Activated naive CD4-positive, alpha-beta T cell treated with anti-CD3 and anti-CD28 coated beads for 36 hours (primary cell): ENCODE data around the gene NYAP1. TPM values are rescaled to one million over a fixed set of nuclear protein-coding genes. Genes with fewer than 3 reads are reported as not detected.

ENCODE experiments used
- CTCF ChIA-PET: fragments of 350-600 bp; sonication (Branson Sonifier 250); formaldehyde crosslinking; loops from one replicate; lab custom pipeline; 2021; ENCODE audit warnings: antibody characterized with exemption; lab: Charles Lee
- DNase-seq: peaks from one replicate; pipeline ENCODE4 v3.0.0-alpha.2; 2020
- H3K27ac Mint-ChIP-seq: one replicate; pipeline ENCODE4 v1.8.0; 2021; ENCODE audit warnings: mild to moderate bottlenecking, mixed read lengths
- H3K27me3 Mint-ChIP-seq: one replicate; pipeline ENCODE4 v1.8.0; 2021; ENCODE audit warnings: low read depth, mixed read lengths
- H3K36me3 Mint-ChIP-seq: one replicate; pipeline ENCODE4 v1.8.0; 2021; ENCODE audit warnings: low read depth, mixed read lengths
- H3K4me1 Mint-ChIP-seq: one replicate; pipeline ENCODE4 v1.8.0; 2021; ENCODE audit warnings: low read depth, mixed read lengths
- H3K4me3 Mint-ChIP-seq: one replicate; pipeline ENCODE4 v1.8.0; 2021; ENCODE audit warnings: mild to moderate bottlenecking, moderate library complexity, mixed read lengths
- H3K9me3 Mint-ChIP-seq: one replicate; pipeline ENCODE4 v1.8.0; 2021; ENCODE audit warnings: mixed read lengths
- intact Hi-C: fragments of 100-400 bp; cut with micrococcal nuclease; formaldehyde crosslinking; loops from one replicate; pipeline ENCODE4 v1.15.1; 2023
- total RNA-seq, 2 experiments: library from RNA; stranded (reverse); gene quantifications; one replicate each; pipeline ENCODE4 v1.2.3, GENCODE V29; 2021

NYAP1 gene
- total RNA-seq, 2 experiments from 2014 or later: 0.17 to 0.30 TPM

GRCh38 chr7:100476903-100477870 is 6.5 kb upstream of the NYAP1 start:
- Mint-ChIP-seq H3K27ac (peak overlapping the region; percentile 62), H3K36me3 (peaks cover 12% of the 10 kb centered on the region), H3K9me3 (no peaks in the 10 kb centered on the region), H3K27me3 (no peaks in the 10 kb centered on the region), H3K4me1 (peaks cover 50% of the 10 kb centered on the region), H3K4me3 (peak overlapping the region; percentile 98)
- peak; percentile 78 for DNase-seq
- CTCF ChIA-PET: interaction anchor here (0.7 to 2.1 kb wide), 6 partner anchors 9 to 136 kb away, joined by 3 to 17 read pairs (median 4); no protein-coding TSS in a partner anchor
- intact Hi-C loops: loop anchor here (5.0 kb wide), 3 partner anchors 200 to 230 kb away; partner anchors contain the start of genes GIGYF1 and POP7

DNA sequence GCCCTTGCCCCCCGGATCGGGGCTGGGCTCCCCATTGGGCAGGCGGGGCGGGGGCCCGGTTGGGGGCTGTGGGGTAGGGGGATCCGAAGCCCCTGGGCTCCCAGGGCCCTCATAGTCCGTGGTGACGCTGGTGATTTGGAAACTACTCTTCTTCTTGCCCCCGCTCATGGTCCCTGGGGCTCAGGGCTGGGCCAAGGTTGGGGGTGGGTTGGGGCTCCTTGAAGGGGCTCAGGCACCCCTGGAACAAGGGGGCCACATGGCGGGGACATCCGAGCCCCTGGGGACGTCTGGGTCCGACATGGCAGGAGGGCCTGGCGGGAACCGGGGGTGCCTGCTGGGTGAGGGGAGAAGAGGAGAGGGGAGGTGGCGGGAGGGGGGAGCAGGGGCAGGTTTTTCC is 5.9 kb upstream of the NYAP1 start:
- H3K4me3 Mint-ChIP-seq: peak overlapping the region; percentile 98
- H3K36me3 Mint-ChIP-seq: peaks cover 12% of the 10 kb centered on the region
- intact Hi-C loops: loop anchor here (2.0 to 5.0 kb wide), 6 partner anchors 49 to 375 kb away; partner anchors contain the start of genes GIGYF1, MEPCE, POP7 and SLC12A9
- CTCF ChIA-PET: interaction anchor here (0.7 to 5.4 kb wide), 6 partner anchors 8 to 136 kb away, joined by 3 to 45 read pairs (median 4); no protein-coding TSS in a partner anchor
- H3K9me3 Mint-ChIP-seq: no peaks in the 10 kb centered on the region
- peaks cover 54% of the 10 kb centered on the region for H3K4me1 Mint-ChIP-seq
- no peak for DNase-seq
- H3K27ac Mint-ChIP-seq: peak overlapping the region; percentile 92
- no peaks in the 10 kb centered on the region for H3K27me3 Mint-ChIP-seq

GRCh38 chr7:100478958-100479660 is 4.6 kb upstream of the NYAP1 start, which contains the start of gene TSC22D4:
Gene TSC22D4 (minus strand): TSS chr7:100479214. CDS start chr7:100478038, 1,176 bp downstream.
- CTCF ChIA-PET: interaction anchor here (0.6 to 5.4 kb wide), 6 partner anchors 9 to 213 kb away, joined by 3 to 45 read pairs (median 6); partner anchors contain the start of gene PPP1R35
- intact Hi-C loops: loop anchor here (1.0 to 5.0 kb wide), 10 partner anchors 10 to 374 kb away; partner anchors contain the start of genes FBXO24, GIGYF1, LRCH4 and MEPCE
- Mint-ChIP-seq H3K4me1 (peaks cover 42% of the 10 kb centered on the region), H3K27ac (peak within 1 kb of the TSS; percentile 92), H3K4me3 (peak within 1 kb of the TSS; percentile 98), H3K9me3 (no peaks in the 10 kb centered on the region), H3K27me3 (no peaks in the 10 kb centered on the region), H3K36me3 (peaks cover 10% of the 10 kb centered on the region)
- peak; percentile 93 for DNase-seq

GRCh38 chr7:100481466-100481865 is 2.3 kb upstream of the NYAP1 start:
- Mint-ChIP-seq H3K4me1 (peaks cover 19% of the 10 kb centered on the region), H3K9me3 (no peaks in the 10 kb centered on the region), H3K4me3 (no peak overlapping the region), H3K36me3 (peaks cover 3% of the 10 kb centered on the region), H3K27me3 (no peaks in the 10 kb centered on the region), H3K27ac (no peak overlapping the region)
- CTCF ChIA-PET: interaction anchor here (1.0 to 5.4 kb wide), 7 partner anchors 11 to 91 kb away, joined by 3 to 45 read pairs (median 8); no protein-coding TSS in a partner anchor
- intact Hi-C loops: no loop called here
- no peak for DNase-seq

- Mint-ChIP-seq H3K27me3 (no peaks in the 10 kb centered on the region), H3K36me3 (peaks cover 3% of the 10 kb centered on the region), H3K4me3 (peak overlapping the region; percentile 76), H3K9me3 (no peaks in the 10 kb centered on the region), H3K27ac (no peak overlapping the region), H3K4me1 (peaks cover 12% of the 10 kb centered on the region)
- DNase-seq: no peak
- intact Hi-C loops: loop anchor here (1.0 kb wide), 2 partner anchors 13 to 77 kb away; no protein-coding TSS in a partner anchor
- CTCF ChIA-PET: interaction anchor here (0.6 to 5.4 kb wide), 23 partner anchors 11 to 103 kb away, joined by 3 to 45 read pairs (median 4); partner anchors contain the start of genes FBXO24 and LRCH4
Measured at GRCh38 chr7:100482728-100483089, 1.0 kb upstream of the NYAP1 start.

- no peak overlapping the region for H3K27ac Mint-ChIP-seq
- H3K27me3 Mint-ChIP-seq: no peaks in the 10 kb centered on the region
- intact Hi-C loops: loop anchor here (1.0 kb wide), 2 partner anchors 14 to 76 kb away; no protein-coding TSS in a partner anchor
- CTCF ChIA-PET: interaction anchor here (0.6 to 5.4 kb wide), 21 partner anchors 11 to 103 kb away, joined by 3 to 45 read pairs (median 4); partner anchors contain the start of genes FBXO24 and LRCH4
- H3K36me3 Mint-ChIP-seq: peaks cover 1% of the 10 kb centered on the region
- DNase-seq: peak; percentile 75
- H3K4me3 Mint-ChIP-seq: peak overlapping the region; percentile 76
- peaks cover 12% of the 10 kb centered on the region for H3K4me1 Mint-ChIP-seq
- no peaks in the 10 kb centered on the region for H3K9me3 Mint-ChIP-seq
Measured at GRCh38 chr7:100483090-100483721, 521 bp upstream of the NYAP1 start.

DNA sequence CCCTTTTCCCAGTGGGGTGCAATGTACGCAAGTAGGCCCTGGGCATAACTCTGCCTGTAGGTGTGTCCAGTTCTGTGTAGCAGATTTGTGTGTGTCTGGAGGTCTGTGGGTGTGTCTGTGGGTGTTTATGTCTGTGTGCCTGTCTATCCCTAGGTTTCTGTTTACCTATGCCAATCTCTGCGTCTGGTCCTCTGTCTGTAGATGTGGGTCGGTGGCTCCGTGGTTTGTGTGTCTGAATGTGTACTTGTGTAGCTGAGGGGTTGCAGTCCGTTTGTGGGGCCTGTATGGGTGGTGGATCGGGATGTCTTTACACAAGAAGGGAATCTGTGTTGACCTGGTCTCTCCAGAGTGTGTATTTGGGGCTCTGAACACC is 932 bp downstream of the NYAP1 start:
- no peak for DNase-seq
- Mint-ChIP-seq H3K4me1 (peaks cover 13% of the 10 kb centered on the region), H3K36me3 (no peaks in the 10 kb centered on the region), H3K27ac (no peak overlapping the region), H3K27me3 (no peaks in the 10 kb centered on the region), H3K9me3 (no peaks in the 10 kb centered on the region), H3K4me3 (no peak overlapping the region)
- CTCF ChIA-PET: interaction anchor here (0.8 kb wide), 1 partner anchor 80 kb away, joined by 5 read pairs; no protein-coding TSS in a partner anchor
- intact Hi-C loops: no loop called here

GRCh38 chr7:100485471-100485876 is 1.7 kb downstream of the NYAP1 start:
- H3K4me1 Mint-ChIP-seq: peaks cover 11% of the 10 kb centered on the region
- H3K4me3 Mint-ChIP-seq: no peak overlapping the region
- no peaks in the 10 kb centered on the region for H3K27me3 Mint-ChIP-seq
- H3K9me3 Mint-ChIP-seq: no peaks in the 10 kb centered on the region
- intact Hi-C loops: no loop called here
- no peak for DNase-seq
- CTCF ChIA-PET: interaction anchor here (0.8 to 1.0 kb wide), 3 partner anchors 31 to 80 kb away, joined by 3 to 5 read pairs (median 5); no protein-coding TSS in a partner anchor
- no peaks in the 10 kb centered on the region for H3K36me3 Mint-ChIP-seq
- no peak overlapping the region for H3K27ac Mint-ChIP-seq

DNA sequence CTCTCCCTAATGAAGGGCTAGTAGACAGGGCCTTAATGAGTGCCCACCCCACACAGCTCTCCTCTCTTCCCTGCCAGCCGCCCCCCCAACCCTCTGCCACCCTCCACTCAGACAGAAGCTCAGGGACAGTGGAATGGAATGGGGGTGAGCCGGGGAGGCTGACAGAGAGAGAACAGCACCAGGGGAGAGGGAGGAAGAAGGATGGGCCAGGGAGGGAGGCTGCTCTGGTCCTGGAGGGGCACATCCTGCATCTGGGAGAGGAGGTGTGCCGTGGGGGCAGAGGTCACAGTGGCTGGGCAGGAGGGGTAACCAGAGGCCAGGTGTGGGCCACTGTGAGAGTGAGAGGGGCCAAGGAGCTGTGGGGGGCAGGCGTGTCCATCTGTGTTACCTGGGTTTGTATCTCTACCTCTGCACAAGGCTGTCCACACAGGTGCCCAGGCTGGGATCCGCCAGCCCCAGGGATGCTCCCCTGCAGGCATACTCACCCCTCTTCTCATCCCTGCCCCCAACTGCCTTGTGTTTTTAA is 2.4 kb downstream of the NYAP1 start:
- intact Hi-C loops: no loop called here
- CTCF ChIA-PET: interaction anchor here (0.5 to 1.0 kb wide), 3 partner anchors 11 to 73 kb away, joined by 3 to 5 read pairs (median 4); no protein-coding TSS in a partner anchor
- Mint-ChIP-seq H3K36me3 (no peaks in the 10 kb centered on the region), H3K27me3 (no peaks in the 10 kb centered on the region), H3K27ac (no peak overlapping the region), H3K4me1 (peaks cover 11% of the 10 kb centered on the region), H3K4me3 (no peak overlapping the region), H3K9me3 (no peaks in the 10 kb centered on the region)
- no peak for DNase-seq

- no peaks in the 10 kb centered on the region for H3K36me3 Mint-ChIP-seq
- H3K27ac Mint-ChIP-seq: no peak overlapping the region
- CTCF ChIA-PET: interaction anchor here (0.5 to 0.6 kb wide), 3 partner anchors 10 to 206 kb away, joined by 3 to 4 read pairs (median 3); no protein-coding TSS in a partner anchor
- no peaks in the 10 kb centered on the region for H3K9me3 Mint-ChIP-seq
- H3K4me1 Mint-ChIP-seq: peaks cover 11% of the 10 kb centered on the region
- intact Hi-C loops: no loop called here
- no peak overlapping the region for H3K4me3 Mint-ChIP-seq
- DNase-seq: no peak
- no peaks in the 10 kb centered on the region for H3K27me3 Mint-ChIP-seq
Measured at GRCh38 chr7:100486753-100487446, 3.2 kb downstream of the NYAP1 start.
